ENCODE results near the gene ADORA1.

The ADORA1 gene

DNA sequence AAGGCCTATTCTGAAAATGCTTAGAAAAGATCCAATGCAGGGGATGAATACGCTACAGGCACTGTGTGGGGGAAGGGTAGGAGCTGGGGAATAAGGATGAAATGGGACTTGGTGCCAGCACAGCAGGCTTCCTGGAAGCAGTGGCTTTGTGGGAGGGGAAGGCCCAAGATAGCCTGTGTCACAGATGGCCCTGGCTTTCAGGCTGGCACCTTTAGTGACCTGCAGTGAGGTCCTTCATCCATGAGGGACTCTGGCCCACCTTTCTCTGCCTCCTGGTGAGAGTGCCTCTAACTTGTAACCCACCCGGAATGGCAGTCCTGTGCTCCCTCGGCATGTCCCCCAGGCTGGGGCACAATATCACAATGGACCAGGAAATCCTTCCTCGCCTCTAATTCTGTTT lies 58.1 kb downstream of the ADORA1 start:
- no peak for DNase-seq

GRCh38 chr1:203186091-203186445 lies 58.5 kb downstream of the ADORA1 start:
- no peak for DNase-seq

- peak in 33 of 56 donors; percentile 23 to 75 (median 51) for DNase-seq
Measured at GRCh38 chr1:203186446-203187303, 59.1 kb downstream of the ADORA1 start, which contains the start of gene CHI3L1. Gene CHI3L1 (minus strand): TSS chr1:203186704. CDS start chr1:203186623, 81 bp downstream.

DNA sequence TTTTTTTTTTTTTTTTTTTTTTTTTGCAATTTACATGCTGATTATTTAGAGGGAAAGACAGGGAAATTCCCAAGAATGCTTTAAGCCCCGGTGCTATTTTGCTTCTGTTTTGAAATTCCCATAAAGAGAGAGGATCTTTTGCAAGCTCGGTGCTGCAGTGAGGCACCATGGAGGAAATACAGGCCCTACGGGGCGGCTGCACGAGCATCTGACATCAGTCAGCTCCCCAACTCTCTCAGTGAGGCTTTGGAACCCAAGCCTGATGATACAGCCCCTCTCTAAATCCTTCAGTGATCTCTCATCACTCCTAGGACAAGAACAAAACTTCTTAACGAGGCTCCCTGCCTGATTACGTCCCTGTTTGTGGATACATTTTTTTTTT lies 59.8 kb downstream of the ADORA1 start:
- peak in 2 of 56 donors; percentile 34 to 43 for DNase-seq

GRCh38 chr1:203187689-203188264 lies 60.3 kb downstream of the ADORA1 start:
- peak in 1 of 56 donors; percentile 34 for DNase-seq

DNA sequence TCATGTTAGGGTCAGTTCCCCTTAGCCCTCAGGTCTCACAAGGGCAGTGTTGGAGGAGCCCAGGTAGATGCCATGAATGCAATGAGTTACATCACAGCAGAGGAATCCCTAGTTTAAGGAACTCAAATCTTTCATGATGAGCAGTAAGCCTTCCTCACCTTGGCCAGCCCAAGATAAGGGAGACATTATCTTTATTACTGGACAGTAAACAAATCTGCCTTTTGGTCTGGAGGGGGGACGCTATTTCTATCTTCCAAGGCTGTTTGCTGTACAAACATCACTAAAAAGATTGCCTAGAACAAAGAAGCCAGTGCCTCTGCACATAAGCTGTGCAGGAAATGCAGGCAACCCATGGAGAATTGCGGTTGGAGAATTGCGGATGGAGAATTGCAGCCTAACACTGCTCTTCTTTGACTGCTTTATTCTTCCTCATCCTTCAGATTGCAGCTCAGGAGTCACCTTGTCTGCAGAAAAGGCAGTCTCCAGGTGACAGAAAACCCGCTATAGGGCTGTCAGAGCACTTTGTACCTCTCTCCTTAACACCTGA lies 61.2 kb downstream of the ADORA1 start:
- DNase-seq = no peak

GRCh38 chr1:203189951-203190352 lies 62.4 kb downstream of the ADORA1 start:
- peak in 3 of 56 donors; percentile 20 to 29 (median 20) for DNase-seq

DNA sequence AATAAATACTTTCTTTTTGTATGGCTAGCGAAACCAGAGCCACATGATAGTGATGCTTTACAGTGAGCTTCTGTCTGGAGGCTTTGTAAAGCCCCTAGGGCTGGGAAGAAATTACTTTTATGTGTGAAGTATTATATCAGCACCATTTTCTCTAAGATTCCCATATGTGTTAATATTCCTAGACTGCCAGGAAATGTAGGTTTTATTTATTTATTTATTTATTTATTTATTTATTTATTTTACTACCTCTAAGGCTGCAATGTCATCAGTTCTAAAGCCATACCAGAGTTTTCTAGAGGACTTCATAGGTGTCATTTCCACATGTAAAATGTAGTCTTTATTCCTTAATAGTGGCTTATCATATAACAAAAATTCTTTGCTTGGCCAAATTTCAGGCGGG lies 63.4 kb downstream of the ADORA1 start:
- DNase-seq = no peak

- DNase-seq = no peak
Measured at GRCh38 chr1:203196371-203196770, 68.8 kb downstream of the ADORA1 start.

DNA sequence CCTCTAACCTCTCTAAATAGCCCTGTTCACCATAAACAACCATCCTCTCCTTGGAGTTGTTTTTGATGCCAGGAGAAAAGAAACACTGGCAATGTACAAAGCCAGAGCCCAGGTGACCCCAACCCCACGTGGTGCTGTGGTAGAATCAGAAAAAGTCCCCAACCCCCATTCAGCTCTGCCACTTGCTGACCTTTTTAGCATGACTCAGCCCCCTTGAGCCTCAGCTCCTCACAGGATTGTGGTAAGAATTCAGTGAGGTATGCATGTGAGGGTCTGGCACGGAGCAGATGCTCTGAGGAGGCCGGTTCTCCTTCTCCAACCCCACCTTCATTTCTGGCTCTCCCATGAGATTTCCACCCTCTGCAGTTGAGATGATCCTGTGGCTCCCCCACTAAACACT lies 70.1 kb downstream of the ADORA1 start:
- no peak for DNase-seq

DNA sequence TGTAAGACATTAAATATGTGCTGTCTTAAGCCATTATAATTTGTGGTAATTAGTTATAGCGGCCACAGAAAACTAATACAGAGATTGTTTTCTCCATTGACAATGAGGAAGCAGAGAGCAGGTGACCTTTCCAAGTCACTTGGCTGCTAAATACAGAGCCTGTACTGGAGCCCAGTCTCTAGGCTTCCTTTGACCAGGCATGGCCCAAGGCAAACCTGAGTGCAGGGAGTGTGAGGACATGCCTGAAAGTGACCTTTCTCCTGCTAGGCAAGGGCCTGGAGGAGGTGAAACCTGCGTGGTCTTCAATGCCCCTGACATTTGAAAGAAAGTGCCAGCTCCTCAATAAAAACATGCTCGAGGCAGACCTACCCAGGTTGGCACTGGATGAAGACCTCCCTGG lies 71.5 kb downstream of the ADORA1 start:
- no peak for DNase-seq

GRCh38 chr1:203199481-203199815 lies 71.9 kb downstream of the ADORA1 start:
- no peak for DNase-seq

DNA sequence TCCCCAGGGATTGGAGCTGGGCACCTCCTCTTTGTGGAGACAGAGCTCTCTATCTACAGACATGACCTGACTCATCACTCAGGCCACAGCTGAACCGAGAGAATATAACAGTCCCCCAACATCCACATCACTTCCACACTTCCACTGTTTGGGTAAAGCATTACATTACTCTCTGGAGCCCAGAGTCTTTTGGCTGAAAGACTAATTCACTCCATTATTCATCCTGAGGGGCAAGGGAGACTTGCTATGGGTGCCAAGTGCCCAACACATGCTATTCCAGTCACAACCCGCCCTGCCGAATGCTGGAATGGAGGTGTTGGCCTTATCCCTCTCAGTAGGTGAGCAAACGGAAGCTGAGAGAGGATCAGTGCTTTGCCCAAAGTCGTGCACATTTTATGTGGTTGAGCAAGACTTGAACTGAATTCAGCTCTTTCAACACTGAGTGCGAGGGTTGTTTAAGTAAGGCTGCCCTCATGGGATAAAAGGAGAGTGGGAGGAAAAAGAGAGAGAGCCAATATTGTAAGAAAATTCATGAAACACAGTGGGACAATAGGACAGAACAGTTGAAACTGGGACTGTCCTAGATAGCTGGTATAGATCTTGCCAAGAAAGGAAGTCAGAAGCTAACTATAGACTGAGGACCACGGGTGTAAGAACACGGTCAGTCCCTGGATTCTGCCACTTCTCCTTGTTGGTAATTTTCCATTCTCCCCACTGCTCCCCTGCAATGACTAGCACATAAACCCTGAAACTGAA lies 72.5 kb downstream of the ADORA1 start:
- DNase-seq = no peak

GRCh38 chr1:203200916-203201315 lies 73.4 kb downstream of the ADORA1 start:
- no peak for DNase-seq

DNA sequence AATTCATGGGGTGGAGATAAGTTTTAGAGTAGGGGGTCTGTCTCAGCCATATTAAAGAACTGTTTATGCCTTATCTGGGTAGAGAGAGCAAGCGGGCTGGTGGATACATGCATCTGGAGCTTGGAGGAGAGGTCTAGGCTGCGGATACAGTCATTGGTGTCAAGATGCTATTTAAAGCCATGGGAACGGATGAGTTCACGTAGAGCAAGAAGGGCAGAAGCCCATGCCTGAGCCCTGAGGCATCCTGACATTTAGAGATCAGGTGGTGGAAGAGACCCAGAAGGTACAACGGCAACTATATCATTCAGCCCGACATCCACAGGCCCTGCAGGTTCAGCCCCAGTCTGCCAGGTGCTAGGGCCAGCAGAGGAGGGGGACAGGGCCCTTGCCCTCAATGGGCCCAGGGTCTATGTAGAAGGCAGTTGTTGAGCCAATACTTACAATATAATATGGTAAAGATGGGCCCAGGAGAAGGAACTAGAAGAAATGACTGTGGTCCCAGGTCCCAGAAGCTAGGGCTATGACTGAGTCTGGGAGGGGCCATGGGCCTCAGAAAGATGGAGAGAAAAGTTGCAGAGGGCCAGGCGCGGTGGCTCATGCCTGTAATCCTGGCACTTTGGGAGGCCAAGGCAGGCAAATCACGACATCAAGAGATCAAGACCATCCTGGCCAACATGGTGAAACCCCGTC lies 74.1 kb downstream of the ADORA1 start:
- no peak for DNase-seq

GRCh38 chr1:203202431-203203245 lies 75.1 kb downstream of the ADORA1 start:
- DNase-seq = peak in 5 of 56 donors; percentile 12 to 35 (median 26)

DNA sequence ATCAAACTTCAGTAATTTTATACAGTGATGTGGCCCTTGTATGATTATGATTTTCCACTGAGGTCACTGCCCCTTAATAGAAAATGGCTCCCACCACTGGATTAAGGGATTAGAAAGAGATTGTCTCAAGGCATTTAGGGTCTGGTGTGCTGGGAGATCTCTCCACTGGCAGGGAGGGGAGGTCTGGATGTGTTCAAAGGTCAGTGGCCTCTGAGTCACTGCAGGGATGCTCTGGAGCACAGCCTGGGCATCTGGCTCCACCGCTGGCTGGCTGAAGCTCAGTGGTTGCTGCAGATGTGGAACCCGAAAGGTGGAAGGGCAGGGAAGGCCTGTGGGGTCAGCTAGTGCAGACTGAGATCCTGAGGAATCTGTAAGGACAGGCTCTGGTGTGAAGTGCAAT lies 77.2 kb downstream of the ADORA1 start:
- no peak for DNase-seq

DNA sequence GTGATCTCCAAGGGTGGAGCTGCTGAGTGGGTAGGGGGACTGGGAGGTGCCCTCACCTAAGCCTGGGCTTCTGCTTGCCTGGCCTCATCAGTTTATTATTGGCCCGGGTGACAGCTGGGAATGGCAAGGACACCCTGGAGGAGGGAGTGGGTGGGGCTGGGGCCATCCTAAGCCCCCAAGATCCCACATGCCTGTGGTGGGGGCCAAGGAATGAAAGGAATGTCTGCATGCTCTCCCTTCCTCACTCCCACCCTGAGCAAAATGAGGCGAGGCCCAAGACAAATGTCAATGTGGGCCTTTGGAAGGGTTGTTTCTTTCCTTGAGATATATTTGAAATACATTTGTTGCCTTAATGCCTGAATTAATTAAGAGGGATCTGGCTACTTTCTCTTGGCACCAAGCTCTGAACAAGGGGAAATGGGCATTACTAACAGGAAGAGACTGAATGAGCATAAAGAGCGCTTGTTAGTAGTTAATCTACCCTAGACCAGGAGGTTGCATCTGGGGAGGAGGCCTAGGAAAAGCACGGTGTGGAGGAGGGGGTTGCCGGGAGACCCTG lies 78.7 kb downstream of the ADORA1 start:
- no peak for DNase-seq

DNA sequence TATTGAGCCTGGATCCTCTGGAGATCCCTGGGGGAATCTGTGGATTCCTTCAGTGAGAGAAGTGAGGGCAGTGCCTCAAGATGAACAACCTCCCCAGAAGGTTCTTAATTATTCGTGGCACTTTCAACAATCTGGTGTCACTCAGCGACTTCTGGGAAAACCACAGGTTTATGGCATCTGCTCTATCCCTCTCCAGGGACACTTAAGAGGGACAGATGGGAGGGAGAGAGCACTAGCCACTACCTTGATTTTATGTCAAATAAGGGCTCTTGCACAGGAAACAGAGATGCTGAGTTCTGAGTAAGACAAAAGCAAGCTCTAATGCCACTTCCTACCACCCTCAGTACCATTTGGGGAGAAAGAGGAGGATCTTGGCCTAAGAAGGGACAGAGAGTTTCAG lies 80.2 kb downstream of the ADORA1 start:
- DNase-seq = no peak

GRCh38 chr1:203208181-203208580 lies 80.7 kb downstream of the ADORA1 start:
- no peak for DNase-seq
